ENCODE measurements around the gene ZNF341. TPM values are rescaled to one million over a fixed set of nuclear protein-coding genes. Genes with fewer than 3 reads are reported as not detected.

ZNF341 gene
- total RNA-seq, 1 experiment from 2014 or later = 7.7 TPM

DNA sequence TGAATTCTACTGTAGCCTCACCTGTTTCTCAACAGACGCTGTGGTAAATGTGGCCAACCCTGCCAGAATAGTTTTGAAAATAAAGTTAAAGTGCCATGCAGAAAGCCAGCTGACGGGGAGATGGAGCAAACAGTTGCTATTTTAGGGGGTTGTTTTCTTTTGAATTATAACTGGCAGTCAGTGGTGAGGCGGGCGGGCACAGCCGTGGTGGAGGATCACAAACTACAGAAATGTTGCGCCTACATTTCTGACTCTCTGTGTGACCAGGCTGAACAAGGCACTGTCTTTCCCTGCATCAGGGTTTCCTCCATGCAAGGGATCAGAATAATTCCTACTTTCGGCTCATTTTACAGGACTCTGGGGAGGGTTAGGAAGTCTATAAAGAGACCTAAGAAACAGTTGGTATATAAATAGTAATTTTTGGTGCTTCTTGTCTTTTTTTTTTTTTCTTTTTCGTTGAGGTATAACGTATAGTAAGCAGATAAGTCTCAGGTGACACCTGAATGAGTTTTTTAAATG is 96.6 kb downstream of the ZNF341 start:
- intact Hi-C loops (cut with micrococcal nuclease; ENCODE audit: unreplicated experiment) = no loop called here
- Histone ChIP-seq H3K36me3 (ENCODE audit: control insufficient read depth, insufficient read depth, low read length) (no peaks in the 10 kb centered on the region), H3K4me3 (ENCODE audit: low read depth in 2 of 2, low read length in 2 of 2) (no peak overlapping the region), H3K27ac (ENCODE audit: low read length) (no peak overlapping the region), H3K4me1 (ENCODE audit: control insufficient read depth, insufficient read depth, low read length) (peaks cover 9% of the 10 kb centered on the region; the same call in 1 of the 2 replicates), H3K27me3 (ENCODE audit: control insufficient read depth, insufficient read depth, low read length) (no peaks in the 10 kb centered on the region), H3K9me3 (ENCODE audit: control insufficient read depth, insufficient read depth, low read depth, low read length) (no peaks in the 10 kb centered on the region)
- POLR2A ChIA-PET = no interaction called here
- in situ Hi-C loops (cut with HindIII; ENCODE audit: low pct_unique_long_range_greater_than_20kb, low sequenced_read_pairs) = no loop called here
- no TSS peak for BruUV-seq (replicated peaks)
- CTCF ChIA-PET = no interaction called here
- TF ChIP-seq, protein P1, sequence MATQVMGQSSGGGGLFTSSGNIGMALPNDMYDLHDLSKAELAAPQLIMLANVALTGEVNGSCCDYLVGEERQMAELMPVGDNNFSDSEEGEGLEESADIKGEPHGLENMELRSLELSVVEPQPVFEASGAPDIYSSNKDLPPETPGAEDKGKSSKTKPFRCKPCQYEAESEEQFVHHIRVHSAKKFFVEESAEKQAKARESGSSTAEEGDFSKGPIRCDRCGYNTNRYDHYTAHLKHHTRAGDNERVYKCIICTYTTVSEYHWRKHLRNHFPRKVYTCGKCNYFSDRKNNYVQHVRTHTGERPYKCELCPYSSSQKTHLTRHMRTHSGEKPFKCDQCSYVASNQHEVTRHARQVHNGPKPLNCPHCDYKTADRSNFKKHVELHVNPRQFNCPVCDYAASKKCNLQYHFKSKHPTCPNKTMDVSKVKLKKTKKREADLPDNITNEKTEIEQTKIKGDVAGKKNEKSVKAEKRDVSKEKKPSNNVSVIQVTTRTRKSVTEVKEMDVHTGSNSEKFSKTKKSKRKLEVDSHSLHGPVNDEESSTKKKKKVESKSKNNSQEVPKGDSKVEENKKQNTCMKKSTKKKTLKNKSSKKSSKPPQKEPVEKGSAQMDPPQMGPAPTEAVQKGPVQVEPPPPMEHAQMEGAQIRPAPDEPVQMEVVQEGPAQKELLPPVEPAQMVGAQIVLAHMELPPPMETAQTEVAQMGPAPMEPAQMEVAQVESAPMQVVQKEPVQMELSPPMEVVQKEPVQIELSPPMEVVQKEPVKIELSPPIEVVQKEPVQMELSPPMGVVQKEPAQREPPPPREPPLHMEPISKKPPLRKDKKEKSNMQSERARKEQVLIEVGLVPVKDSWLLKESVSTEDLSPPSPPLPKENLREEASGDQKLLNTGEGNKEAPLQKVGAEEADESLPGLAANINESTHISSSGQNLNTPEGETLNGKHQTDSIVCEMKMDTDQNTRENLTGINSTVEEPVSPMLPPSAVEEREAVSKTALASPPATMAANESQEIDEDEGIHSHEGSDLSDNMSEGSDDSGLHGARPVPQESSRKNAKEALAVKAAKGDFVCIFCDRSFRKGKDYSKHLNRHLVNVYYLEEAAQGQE (IDR thresholded peaks at IDR 0.05; ENCODE audit: insufficient read depth in 1 of 2, low read depth in 2 of 2, low read length in 1 of 2) = no peak
- TF ChIP-seq, protein P2, sequence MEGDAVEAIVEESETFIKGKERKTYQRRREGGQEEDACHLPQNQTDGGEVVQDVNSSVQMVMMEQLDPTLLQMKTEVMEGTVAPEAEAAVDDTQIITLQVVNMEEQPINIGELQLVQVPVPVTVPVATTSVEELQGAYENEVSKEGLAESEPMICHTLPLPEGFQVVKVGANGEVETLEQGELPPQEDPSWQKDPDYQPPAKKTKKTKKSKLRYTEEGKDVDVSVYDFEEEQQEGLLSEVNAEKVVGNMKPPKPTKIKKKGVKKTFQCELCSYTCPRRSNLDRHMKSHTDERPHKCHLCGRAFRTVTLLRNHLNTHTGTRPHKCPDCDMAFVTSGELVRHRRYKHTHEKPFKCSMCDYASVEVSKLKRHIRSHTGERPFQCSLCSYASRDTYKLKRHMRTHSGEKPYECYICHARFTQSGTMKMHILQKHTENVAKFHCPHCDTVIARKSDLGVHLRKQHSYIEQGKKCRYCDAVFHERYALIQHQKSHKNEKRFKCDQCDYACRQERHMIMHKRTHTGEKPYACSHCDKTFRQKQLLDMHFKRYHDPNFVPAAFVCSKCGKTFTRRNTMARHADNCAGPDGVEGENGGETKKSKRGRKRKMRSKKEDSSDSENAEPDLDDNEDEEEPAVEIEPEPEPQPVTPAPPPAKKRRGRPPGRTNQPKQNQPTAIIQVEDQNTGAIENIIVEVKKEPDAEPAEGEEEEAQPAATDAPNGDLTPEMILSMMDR (IDR thresholded peaks at IDR 0.05) = no peak
- no peak for TF ChIP-seq SIN3A (IDR thresholded peaks at IDR 0.05; ENCODE audit: borderline replicate concordance, insufficient read depth, low read depth, low read length)
- no peak for TF ChIP-seq TCF7L2 (IDR thresholded peaks at IDR 0.05; ENCODE audit: low read depth, low read length)
- TF ChIP-seq POLR2AphosphoS5 (IDR thresholded peaks at IDR 0.05; ENCODE audit: low read depth, low read length) = no peak
- no peak for DNase-seq (ENCODE audit: low read depth, low spot score)
- ATAC-seq = no peak

DNA sequence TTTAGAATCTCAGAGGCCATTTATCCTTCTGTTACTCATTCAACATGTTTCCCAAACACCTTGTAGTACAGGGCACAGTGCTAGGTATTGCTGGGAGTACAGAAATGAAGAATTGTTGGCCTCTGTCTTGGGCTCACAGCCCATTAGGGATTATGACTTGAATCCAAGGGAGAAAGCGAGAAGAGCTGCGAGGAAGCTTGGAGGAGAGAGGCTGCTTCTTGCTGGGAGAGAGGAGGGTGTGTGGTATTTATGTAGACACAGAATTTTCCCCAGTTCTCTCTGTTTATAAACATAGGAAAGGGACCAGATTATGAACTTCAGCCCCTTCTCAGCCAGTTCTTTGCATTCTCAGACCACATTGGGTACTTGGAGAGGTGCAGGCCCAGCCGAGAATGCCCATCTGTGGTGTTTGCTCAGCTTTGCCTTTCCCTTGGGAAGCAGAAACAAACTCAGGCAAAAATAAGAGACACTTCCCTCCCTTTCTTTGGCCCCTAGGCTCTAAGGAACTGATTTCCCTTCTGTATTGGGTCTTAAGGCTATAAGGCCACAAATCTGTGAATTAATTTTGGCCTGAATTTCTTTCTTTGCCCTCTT is 97.3 kb downstream of the ZNF341 start:
- TF ChIP-seq TCF7L2 (IDR thresholded peaks at IDR 0.05; ENCODE audit: low read depth, low read length) = no peak
- TF ChIP-seq, protein P1 (IDR thresholded peaks at IDR 0.05; ENCODE audit: insufficient read depth in 1 of 2, low read depth in 2 of 2, low read length in 1 of 2) = no peak
- TF ChIP-seq, protein P2 (IDR thresholded peaks at IDR 0.05) = no peak
- TF ChIP-seq SIN3A (IDR thresholded peaks at IDR 0.05; ENCODE audit: borderline replicate concordance, insufficient read depth, low read depth, low read length) = no peak
- TF ChIP-seq POLR2AphosphoS5 (IDR thresholded peaks at IDR 0.05; ENCODE audit: low read depth, low read length) = no peak
- POLR2A ChIA-PET = no interaction called here
- in situ Hi-C loops (cut with HindIII; ENCODE audit: low pct_unique_long_range_greater_than_20kb, low sequenced_read_pairs) (no loop called here), intact Hi-C loops (cut with micrococcal nuclease; ENCODE audit: unreplicated experiment) (no loop called here)
- DNase-seq (ENCODE audit: low read depth, low spot score) (no peak), ATAC-seq (no peak)
- no peaks in the 10 kb centered on the region for H3K9me3 ChIP-seq (ENCODE audit: control insufficient read depth, insufficient read depth, low read depth, low read length)
- CTCF ChIA-PET = no interaction called here
- H3K36me3 ChIP-seq (ENCODE audit: control insufficient read depth, insufficient read depth, low read length) = no peaks in the 10 kb centered on the region
- H3K27me3 ChIP-seq (ENCODE audit: control insufficient read depth, insufficient read depth, low read length) = no peaks in the 10 kb centered on the region
- BruUV-seq (replicated peaks) = no TSS peak
- no peak overlapping the region for H3K4me3 ChIP-seq (ENCODE audit: low read depth in 2 of 2, low read length in 2 of 2)
- H3K27ac ChIP-seq (ENCODE audit: low read length) = no peak overlapping the region
- H3K4me1 ChIP-seq (ENCODE audit: control insufficient read depth, insufficient read depth, low read length) = peaks cover 9% of the 10 kb centered on the region; the same call in 1 of the 2 replicates
